ENCODE measurements around the gene RPTOR.
"Not testable (repeated sequence)": the region's sequence is repeated elsewhere in the genome, so short reads cannot be mapped to it uniquely, and the experiment has no call there.

Gene RPTOR

DNA sequence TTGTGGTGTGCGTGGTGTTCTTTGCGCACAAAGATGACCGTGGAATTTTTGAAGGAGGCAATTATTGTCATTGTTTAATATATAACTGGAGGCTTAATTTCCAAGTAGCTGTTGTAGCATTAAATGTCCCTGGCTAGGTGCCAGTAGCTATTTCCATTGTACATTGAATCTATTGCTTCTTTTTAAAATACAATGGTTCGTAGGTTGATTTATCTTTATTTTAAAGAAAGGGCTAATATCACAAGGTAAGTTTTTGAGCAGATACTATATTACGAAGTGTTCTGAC lies 127.1 kb downstream of the RPTOR start:
- DNase-seq = no peak

DNA sequence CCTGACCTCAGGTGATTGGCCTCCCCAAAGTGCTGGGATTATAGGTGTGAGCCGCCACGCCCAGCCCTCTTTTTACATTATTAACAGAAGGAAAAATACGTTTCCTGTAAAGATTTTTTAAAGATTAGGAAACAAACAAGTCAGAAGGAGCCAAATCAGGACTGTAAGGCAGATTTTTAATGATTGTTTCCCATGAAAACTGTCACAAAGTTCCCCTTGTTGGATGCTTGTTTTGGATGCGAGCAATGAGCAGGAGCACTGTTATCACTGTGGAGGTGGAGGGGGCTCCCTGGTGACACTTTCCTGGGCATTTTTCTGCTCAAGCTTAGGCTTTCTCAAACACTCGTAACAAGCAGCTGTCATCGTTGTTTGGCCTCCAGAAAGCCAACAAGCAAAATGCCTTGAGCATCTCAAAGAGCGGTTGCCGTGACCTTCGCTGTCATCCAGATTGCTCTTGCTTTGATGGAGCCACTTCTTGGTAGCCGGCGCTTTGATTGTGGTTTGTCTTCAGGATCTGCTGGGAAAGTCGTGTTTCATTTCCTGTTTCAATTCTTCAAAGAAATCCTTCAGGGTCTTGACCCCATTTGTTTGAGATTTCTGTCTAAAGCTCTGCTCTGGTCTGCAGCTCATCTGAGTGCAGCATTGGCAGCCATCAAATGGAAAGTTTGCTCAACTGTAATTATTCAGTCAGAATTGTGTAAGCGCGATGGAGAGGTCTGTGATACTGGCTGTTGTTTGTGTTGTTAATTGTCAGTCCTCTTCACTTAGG lies 128.7 kb downstream of the RPTOR start:
- no peak for DNase-seq

DNA sequence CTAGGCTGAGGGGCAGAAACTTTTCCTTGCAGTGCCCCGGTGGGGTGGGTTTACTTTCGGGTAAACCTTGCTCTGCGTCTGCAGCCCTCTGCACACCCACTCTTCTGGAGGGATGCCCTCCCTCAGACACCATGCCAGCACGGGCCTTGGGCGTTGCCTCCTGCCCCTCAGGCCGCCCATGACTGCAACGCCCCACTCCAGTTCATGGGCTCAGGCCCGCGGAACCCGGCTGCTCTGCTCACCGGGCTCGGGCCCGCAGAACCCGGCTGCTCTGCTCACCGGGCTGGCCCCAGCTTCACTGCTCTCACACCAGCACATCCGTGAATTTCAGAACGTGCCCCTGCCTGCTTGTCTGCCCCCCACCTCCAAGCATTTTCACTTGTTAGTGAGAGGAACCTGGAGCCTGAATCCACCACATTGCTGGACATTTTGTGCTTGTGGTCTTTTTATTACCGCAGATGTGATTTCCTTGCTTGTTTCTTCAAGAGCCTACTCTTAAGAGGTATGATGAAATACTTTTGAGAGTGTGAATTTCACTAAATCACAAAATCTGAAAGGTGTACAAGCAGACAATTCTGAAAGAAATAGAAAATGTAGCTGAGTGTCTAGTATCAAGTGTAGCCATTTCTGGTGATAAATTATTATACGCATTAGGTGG lies 130.9 kb downstream of the RPTOR start:
- DNase-seq = no peak

DNA sequence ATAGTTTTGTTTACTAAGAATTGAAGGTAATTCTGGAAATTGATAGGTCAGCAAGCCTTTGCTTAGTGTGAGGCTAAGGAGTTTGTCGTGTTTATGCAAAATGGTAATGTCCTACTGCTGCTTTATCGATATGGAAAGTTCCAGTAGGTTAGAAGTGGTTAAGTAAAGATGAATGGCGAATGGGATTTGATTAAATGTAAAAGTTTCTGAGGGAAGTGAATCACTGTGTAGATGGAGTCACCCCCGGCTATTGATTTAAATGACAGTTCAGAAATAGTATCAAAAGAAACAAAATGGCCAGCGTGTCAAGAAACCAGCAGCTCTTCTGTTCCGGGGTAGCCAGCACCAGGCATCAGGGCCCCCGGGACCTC lies 131.4 kb downstream of the RPTOR start:
- no peak for DNase-seq

DNA sequence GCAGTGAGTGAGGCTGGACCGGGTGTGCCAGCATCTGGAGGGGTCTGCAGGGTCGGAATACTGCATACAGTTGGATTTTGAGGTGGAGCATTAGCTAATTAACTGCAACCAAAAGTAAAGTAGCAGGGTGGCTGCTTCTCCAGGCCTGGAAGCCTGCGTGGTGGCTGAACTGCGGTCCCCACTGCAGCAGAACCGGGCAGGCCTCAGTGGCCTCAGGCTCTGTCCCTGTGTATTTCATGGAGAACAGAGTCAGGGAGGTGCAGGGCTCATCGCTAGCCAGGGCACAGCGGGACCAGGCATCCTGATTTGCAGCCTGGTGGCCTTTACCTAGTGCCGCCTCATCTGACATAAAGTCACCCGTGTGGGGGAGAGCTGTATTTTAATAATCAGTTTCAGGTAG lies 131.9 kb downstream of the RPTOR start:
- DNase-seq = no peak

DNA sequence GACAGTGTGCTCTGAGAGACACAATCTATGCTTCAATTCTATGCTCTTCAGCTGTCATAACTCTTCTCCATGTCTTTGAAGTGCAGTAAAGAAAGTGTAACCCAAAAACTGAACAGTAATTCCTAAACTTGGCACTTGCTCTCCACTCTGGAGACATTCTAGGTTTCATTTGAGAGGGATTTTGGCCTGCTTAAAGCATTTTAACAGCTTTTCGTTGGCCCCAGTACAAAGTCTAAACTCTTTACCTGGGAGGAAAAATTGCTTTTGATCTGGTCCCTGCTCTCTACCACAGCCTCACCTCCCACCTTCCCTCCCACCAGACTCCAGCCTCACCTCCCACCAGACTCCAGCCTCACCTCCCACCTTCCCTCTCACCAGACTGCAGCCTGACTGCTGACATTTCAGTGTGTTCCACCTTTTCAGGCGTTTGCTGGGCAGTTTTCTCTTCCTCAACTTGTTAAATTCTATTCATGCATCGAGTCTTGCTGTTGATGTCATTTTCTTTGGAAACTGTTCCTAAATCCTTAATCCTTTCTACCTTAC lies 132.6 kb downstream of the RPTOR start:
- DNase-seq = no peak

DNA sequence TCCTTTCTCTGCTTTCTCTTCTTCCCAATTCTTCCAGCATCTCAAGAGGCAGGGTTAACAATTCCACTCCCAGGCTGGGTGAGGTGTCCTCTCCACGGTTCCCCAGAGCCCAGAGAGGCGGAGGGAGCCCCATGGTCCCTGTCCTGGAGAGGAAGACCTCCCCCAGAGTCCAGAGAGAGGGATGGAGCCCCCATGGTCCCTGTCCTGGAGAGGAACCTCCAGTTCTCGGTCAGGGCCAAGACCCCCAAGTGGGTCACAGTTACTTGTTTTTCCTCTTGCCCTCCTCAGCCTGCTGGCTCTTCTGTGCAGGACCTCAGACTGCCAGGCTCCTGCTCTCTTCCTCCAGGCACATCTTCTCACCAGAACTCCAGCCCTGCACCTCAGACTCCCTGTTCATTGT lies 135.2 kb downstream of the RPTOR start:
- no peak for DNase-seq

DNA sequence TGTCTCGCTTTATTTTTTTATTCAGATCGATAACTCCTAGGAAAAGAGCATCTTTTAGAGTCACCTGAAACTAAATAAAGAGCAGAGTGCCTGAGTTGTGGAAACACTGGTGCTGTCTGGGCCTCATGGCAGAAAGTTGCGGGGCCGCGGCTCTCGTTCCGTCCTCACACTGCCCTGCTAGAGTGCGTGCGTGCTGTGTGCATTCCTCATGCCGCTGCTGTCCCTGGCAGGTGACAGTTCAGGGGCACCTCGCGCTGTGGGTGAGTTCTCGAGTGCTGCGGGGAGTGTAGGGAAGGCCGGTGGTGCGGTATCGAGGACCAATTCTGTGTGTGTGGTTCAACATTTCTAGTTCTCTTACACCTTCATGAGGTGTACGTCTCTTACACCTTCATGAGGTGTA lies 136.6 kb downstream of the RPTOR start:
- DNase-seq = no peak

DNA sequence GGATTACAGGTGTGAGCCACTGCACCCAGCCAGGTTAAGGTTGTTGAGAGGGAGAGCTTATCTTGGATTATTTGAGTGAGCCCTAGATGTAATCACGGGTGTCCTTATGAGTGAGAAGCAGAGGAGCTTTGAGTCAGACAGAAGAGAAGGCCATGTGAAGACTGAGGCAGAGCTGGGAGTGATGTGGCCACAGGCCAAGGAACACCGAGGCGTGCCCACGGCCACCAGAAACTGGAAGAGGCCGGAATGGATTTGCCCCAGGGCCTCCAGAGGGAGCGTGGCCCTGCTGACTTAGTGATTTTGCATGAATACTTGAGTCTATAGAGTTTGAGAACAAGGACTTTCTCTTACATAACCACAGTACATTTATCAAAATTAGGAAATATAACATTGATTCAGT lies 137.7 kb downstream of the RPTOR start:
- no peak for DNase-seq

DNA sequence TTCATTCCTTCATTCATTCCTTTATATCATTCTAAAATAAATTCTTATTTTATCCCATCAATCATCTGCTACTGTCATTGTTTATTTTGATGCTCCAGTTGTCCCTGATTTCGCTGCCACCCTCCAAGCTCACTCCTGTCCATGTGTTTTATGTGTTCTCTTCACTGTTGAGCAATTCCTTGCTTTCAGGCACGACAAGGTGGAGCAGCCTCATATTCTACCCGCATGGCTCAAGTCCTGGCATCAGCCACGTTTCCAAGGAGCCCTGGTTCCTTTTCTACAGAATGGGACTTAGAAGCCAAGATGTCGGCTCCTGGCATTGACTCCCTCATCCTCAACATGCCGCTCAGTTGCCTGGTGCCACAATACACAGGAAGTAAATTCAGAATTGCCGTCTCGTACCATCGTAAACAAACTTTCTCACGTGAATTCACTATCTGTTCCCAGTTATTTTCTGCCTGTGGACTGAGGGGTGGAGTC lies 139.0 kb downstream of the RPTOR start:
- DNase-seq = no peak

DNA sequence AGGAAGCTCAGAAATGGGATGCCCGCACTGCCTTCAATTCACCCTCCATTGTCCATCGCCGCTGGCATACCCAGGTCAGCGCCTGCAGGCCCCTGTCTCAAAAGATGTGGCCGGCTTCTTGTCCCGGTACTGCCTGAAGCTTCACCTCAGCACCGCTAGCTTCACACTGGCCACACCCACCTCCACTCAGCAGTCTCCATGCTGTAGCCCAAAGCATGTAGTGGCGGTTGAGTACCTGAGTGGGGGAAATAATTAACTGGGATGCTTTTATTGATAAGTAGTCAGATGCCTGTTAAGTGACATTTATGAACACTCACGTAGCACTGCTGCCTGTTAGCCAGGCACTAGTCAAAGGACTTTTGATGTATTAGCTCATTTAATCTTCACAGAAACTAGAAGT lies 143.2 kb downstream of the RPTOR start:
- DNase-seq = no peak

DNA sequence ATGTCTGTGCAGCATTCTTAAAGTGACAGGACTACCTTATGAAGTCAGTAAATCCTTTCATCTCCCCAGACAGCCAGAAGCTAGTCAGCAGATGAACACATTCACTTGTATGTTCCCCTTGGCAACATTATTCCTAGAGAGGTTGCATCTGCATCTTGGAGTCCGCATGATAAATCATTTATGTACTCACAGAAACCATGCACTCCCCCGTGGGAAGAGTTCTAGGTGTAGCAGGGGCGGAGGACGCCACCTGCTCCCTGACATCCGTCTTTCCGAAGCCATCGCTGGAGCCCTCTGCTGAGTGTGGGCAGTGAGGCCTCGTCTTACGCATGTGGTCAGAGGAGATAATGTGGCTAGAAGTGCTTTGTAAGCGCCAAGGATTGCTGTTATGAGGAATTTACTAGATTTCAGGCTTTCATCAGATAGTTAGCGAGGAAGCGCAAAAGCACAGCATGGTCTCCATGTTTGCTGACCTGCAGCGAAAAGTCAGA lies 144.5 kb downstream of the RPTOR start:
- no peak for DNase-seq

DNA sequence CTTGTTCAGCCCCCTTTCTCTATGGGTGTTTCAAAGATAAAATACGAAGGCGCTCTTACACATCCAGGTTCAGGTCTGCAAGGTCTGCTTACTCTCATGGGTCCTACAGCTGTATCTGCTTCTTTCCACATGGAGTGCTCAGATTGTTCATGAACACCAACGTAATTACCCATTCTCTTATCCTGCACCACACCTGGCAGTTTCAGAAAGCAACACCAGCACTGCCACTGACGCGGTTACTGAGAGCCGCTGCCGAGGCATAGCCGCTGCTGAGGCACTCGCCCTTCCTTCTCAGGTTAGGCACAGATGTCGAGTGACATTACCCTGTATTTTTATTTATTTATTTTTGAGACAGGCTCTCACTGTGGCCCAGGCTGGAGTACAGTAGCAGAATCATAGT lies 147.1 kb downstream of the RPTOR start:
- DNase-seq = no peak

DNA sequence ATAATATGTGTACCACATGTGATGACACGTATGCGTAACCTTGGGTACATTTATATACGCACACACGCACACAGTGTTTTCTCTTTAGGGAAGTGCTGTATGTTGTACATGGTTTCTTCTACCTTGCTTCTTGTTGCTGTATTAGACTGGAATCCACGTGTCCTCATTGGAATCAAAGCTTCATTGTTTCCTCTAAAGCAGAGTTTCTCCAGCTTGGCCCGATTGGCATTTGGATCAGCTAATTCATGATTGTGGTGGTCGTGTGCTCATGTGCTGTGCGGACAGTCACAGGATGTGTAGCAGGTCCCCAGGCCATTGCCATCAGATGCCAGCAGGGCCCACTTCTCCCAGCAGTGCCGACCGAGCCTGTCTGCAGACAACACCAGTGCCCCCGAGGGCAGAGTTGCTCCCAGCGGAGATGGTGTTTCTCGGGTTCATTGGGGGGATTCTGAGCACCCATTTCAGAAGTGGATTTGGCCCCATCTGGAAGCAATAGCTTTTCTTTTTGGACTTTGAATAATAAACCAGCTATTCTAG lies 148.4 kb downstream of the RPTOR start:
- DNase-seq = no peak

DNA sequence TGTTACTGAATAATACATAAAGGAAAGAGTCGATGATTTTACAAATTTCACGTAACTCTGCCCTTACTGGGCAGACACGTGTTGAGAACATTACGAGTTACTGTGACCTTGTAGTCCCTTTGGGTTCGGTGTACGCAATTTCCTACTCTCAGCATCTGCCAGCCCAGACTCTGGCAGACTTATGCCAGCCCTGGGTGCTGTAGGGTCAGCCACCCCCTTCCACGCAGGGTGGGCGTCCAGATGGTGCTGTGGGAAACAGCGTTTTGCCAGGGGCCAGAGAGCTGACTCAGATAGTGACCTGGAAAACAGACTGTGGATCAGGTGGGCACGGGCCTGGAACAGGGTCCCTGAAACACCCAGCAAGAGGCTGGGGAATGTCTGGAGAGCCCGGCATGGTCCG lies 148.9 kb downstream of the RPTOR start:
- no peak for DNase-seq

DNA sequence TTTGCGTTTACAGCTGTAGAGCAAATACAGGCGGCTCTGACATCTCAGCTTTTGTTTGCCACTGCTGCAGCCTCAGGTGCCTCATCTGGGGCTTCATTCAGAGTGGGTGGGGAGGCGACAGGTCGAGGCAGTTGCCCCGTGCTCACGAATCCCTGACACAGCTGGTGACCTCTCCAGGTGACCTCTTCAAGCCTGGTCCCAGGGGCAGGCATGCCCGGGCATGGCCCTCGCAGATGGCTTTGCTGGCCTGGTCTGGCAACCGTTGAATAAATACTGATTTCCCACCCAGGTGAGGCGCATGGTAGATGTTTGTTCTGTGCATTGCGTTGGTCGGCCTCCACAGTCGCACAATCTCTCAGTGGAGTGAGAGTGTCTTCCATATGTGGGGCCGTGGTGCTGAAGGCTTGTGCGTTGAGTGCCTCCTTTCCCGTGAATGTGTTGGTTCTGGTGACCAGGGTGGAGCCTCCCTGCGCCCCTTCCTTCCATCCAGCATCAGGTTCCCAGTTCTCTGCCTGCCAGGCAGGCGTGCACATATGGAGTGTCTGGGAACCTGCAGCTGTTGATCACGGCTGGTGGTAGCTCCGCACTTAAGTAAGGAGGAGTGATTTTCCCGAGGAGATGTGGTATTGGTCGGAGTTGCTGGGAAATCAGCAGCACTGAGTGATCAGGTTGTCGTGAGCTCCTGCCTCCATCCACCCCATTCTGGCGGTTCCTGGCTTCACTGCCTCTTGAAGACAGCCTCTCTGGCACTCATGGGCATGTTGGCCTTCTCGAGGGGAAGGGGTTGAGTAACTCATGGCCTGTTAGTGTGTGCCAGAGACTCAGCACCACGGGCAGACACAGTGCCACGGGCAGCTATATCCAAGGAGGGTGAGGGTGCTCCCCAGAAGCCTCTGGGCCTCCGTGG lies 149.7 kb downstream of the RPTOR start:
- no peak for DNase-seq

DNA sequence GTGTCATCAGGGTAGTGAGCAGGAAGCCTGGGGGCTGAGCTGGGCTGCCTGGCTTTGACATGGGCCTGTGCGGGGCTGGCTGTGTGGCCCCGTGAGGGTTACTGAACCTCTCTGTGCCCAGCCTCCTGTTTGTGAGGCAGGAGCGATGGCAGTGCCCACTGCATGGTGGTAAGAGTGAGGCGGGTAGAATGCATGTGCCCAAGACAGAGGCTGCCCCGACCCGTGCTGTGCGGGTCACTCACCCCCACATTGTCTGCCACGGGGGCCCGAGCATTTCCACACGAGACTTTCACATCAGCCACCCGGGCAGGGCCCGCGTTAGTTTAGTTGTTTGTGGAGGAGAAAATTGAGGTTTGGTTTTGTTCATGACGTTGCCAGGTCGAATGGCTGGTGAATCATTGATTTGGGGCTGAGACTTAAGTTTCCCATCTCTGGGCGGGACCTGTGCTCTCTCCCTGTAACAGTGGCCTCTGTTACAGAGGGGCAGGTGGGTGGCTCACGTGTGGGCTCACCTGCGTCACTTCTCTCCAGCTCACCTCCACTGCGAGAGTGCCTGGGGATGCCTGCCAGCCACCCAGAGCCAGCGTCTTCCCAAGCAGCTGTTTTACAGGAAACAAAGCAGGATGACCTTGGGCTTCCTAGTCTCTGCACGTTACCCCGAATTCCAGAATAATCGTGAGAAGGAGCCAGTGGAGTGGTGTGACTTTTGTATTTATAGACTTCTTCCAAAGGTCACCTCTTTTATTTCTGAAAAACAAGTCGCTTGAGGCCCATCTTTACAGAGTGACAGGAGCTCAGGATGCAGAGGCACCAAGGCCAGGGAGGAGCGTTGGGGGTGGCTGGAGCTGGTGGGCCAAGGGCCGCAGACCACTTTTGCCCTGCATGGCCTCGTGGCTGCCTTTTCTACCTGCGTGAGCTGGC lies 150.6 kb downstream of the RPTOR start:
- DNase-seq = no peak

DNA sequence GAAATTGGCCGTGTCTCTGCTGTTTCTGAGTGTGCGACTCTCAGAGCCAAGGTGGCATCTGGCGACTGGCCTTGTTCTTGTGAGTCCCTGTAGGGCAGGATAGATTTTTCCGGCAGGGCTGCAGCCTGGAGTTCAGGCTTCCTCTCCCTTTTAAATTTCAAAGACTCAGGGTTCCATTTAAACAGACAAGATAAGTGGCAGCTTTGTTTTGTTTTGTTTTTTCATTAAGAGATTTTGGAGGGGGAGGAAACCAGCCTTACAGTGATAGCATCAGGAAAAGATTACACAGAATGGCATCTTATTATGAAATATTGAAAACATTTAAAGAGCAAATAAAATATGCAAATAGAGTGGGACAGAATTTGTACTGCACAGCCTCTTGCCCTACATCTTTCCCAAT lies 151.3 kb downstream of the RPTOR start:
- no peak for DNase-seq

DNA sequence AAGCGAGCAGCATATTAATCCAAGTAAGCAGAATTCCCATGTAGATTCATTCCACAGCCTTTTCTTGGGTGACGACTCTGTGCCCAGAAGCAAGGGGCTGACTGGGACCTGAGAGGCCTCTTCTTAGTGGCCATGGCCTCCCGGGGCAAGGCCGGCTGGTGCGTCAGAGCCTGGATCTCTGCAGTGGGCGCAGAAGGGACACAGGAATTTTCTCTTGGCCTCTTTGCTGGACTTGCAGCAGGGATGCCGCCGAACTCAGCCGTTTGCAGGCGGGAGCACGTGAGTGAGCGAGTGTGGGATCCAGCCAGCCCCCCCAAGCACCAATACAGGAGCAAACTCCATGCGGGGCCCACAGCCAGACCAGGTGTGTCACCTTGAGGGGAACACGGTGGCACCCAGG lies 151.8 kb downstream of the RPTOR start:
- no peak for DNase-seq

DNA sequence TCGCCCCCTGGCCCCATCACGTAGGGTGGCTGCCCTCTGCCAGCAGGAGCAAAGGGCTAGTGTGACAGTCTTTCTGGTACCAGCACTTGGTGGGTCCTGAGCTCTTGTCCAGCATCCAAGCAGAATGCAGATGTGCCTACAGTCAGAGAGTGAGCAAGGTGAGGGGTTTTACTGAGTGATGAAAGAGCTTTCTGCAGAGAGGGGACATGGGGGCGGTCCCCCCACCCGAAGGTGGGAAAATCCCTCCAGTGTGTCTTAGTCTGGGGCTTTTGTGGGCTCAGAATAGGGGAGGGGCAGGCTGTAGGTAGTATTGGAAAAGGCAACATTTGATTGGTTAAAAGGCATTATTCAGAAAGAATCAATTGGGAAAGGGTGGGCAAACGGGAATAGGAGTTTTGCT lies 152.3 kb downstream of the RPTOR start:
- no peak for DNase-seq

DNA sequence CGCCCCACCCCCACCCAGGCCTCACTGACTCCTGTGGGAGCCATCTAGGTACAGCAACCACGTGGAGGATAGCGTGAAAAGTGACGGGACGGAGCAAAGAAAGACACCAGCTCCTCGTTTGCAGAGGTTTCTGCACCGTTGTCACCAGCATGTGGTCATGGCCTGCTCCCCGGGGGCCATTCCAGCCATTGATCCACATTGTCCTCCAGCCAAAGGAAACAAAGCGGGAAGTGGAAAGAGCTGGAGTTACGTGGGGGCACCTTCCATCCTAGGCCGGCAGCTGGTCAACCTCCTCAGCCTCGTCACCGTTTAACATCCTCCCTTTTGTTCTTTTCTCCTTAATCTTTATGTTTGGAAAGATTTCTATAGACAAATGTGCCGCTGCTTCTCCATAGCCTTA lies 153.7 kb downstream of the RPTOR start:
- DNase-seq = no peak

DNA sequence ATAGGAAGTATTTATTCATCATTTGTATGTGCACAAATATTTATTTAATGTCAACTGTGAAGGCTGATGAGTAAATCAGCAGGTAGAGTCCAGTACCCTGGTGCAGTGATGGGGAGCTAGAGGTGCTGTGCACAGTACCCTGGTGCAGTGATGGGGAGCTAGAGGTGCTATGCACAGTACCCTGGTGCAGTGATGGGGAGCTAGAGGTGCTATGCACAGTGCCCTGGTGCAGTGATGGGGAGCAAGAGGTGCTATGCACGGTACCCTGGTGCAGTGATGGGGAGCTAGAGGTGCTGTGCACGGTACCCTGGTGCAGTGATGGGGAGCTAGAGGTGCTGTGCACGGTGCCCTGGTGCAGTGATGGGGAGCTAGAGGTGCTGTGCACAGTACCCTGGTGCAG lies 154.6 kb downstream of the RPTOR start:
- DNase-seq = not testable (repeated sequence)
